Stimulated activated CD8-positive, alpha-beta memory T cell treated with anti-CD3 and anti-CD28 coated beads, Interleukin-7, amount 100 ng/mL, for 4 hours (primary cell): ENCODE data around the gene CELF4.

ENCODE experiments used
- DNase-seq, 2 donors: peaks; one replicate each; pipeline ENCODE4 v3.0.0-alpha.2; 2020; ENCODE audit warnings: low read depth in 2 of 2

CELF4 gene

GRCh38 chr18:37547196-37547827 lies 18.3 kb downstream of the CELF4 start:
- no peak for DNase-seq

GRCh38 chr18:37546651-37547050 lies 18.9 kb downstream of the CELF4 start:
- no peak for DNase-seq

- DNase-seq: no peak
Measured at GRCh38 chr18:37546272-37546537, 19.4 kb downstream of the CELF4 start.

- DNase-seq: no peak
Measured at GRCh38 chr18:37545461-37546271, 19.9 kb downstream of the CELF4 start.

GRCh38 chr18:37544713-37545112 lies 20.9 kb downstream of the CELF4 start:
- DNase-seq: no peak

- DNase-seq: no peak
Measured at GRCh38 chr18:37544217-37544616, 21.4 kb downstream of the CELF4 start.

- DNase-seq: no peak
Measured at GRCh38 chr18:37543321-37543720, 22.3 kb downstream of the CELF4 start.

GRCh38 chr18:37541517-37541916 lies 24.1 kb downstream of the CELF4 start:
- DNase-seq: no peak

- DNase-seq: no peak
Measured at GRCh38 chr18:37540424-37541138, 25.0 kb downstream of the CELF4 start.

GRCh38 chr18:37539236-37539635 lies 26.4 kb downstream of the CELF4 start:
- DNase-seq: no peak

- DNase-seq: no peak
Measured at GRCh38 chr18:37538526-37539205, 26.9 kb downstream of the CELF4 start.

GRCh38 chr18:37537868-37538525 lies 27.6 kb downstream of the CELF4 start:
- DNase-seq: no peak

GRCh38 chr18:37536656-37537055 lies 28.9 kb downstream of the CELF4 start:
- DNase-seq: no peak

- no peak for DNase-seq
Measured at GRCh38 chr18:37535968-37536367, 29.6 kb downstream of the CELF4 start.

GRCh38 chr18:37534627-37535026 lies 31.0 kb downstream of the CELF4 start:
- DNase-seq: no peak

GRCh38 chr18:37533647-37534584 lies 31.7 kb downstream of the CELF4 start:
- DNase-seq: no peak

GRCh38 chr18:37532917-37533316 lies 32.7 kb downstream of the CELF4 start:
- no peak for DNase-seq

GRCh38 chr18:37529863-37530262 lies 35.7 kb downstream of the CELF4 start:
- no peak for DNase-seq

GRCh38 chr18:37529296-37529695 lies 36.3 kb downstream of the CELF4 start:
- no peak for DNase-seq

- no peak for DNase-seq
Measured at GRCh38 chr18:37527395-37527794, 38.2 kb downstream of the CELF4 start.

- DNase-seq: no peak
Measured at GRCh38 chr18:37525262-37525585, 40.4 kb downstream of the CELF4 start.
